HepG2 (cell line): ENCODE results near the gene P2RX6. TPM values are rescaled to one million over a fixed set of nuclear protein-coding genes. Genes with fewer than 3 reads are reported as not detected.

Source experiments
- ARNT2 ChIP-seq: sonication (generic); formaldehyde crosslinking; IDR thresholded peaks from 2 replicates; pipeline ENCODE4 v1.8.0; 2022; ENCODE audit warnings: mild to moderate bottlenecking, low read depth, missing genetic modification reagents, moderate library complexity
- ARNTL ChIP-seq: sonication (generic); formaldehyde crosslinking; IDR thresholded peaks from 2 replicates; pipeline ENCODE4 v1.4.0; 2020; ENCODE audit warnings: mild to moderate bottlenecking, missing genetic modification reagents
- BRCA1 ChIP-seq: sonication (generic); formaldehyde crosslinking; IDR thresholded peaks from 2 replicates; pipeline ENCODE4 v1.4.0; 2020; ENCODE audit warnings: missing genetic modification reagents
- FOXO4 ChIP-seq: sonication (generic); formaldehyde crosslinking; conservative IDR thresholded peaks from 2 replicates; pipeline ENCODE4 v1.8.1; 2023; ENCODE audit warnings: missing genetic modification reagents
- HMG20B ChIP-seq: conservative IDR thresholded peaks from 2 replicates; pipeline ENCODE4 v1.6.1; 2016; ENCODE audit warnings: missing genetic modification reagents, missing compliant biosample characterization
- HNF4A ChIP-seq: sonication (generic); formaldehyde crosslinking; IDR thresholded peaks from 2 replicates; pipeline ENCODE4 v1.4.0; 2020; ENCODE audit warnings: missing genetic modification reagents
- JUNB ChIP-seq: sonication (generic); formaldehyde crosslinking; IDR thresholded peaks from 2 replicates; pipeline ENCODE4 v1.8.0; 2022; ENCODE audit warnings: missing genetic modification reagents, mild to moderate bottlenecking, borderline replicate concordance
- KAT7 ChIP-seq: IDR thresholded peaks from 2 replicates; pipeline ENCODE4 v1.6.1; 2018; ENCODE audit warnings: borderline replicate concordance, missing compliant biosample characterization
- MAZ ChIP-seq, 2 experiments: sonication (generic) in 1 of 2; formaldehyde crosslinking in 1 of 2; IDR thresholded peaks; 2 replicates each; pipeline versions ENCODE4 v1.5.0 to v1.6.1; 2012 to 2020; ENCODE audit warnings: low read depth in 2 of 2, mild to moderate bottlenecking in 2 of 2, borderline replicate concordance in 1 of 2, improper control_type of control experiment in 1 of 2, low read length in 1 of 2, missing genetic modification reagents in 1 of 2, moderate library complexity in 1 of 2
- NBN ChIP-seq: fragments of 450-650 bp; conservative IDR thresholded peaks from 2 replicates; pipeline ENCODE4 v1.6.1; 2017
- RBFOX2 ChIP-seq: fragments of 200-400 bp; formaldehyde crosslinking; IDR thresholded peaks from 2 replicates; pipeline ENCODE4 v1.6.1; 2017; ENCODE audit warnings: low read depth, mild to moderate bottlenecking, low read length
- SKIL ChIP-seq: sonication (generic); formaldehyde crosslinking; IDR thresholded peaks from 2 replicates; pipeline ENCODE4 v1.8.0; 2022; ENCODE audit warnings: missing genetic modification reagents, mild to moderate bottlenecking, moderate library complexity, borderline replicate concordance
- SOX13 ChIP-seq, 3 experiments: fragments of 450-650 bp in 1 of 3; sonication (generic) in 1 of 3; formaldehyde crosslinking in 1 of 3; IDR thresholded peaks in 2 of 3; conservative IDR thresholded peaks in 1 of 3; 2 replicates each; pipeline versions ENCODE4 v1.5.0 to v1.6.1; 2016 to 2020; ENCODE audit warnings: antibody characterized with exemption in 1 of 3, mild to moderate bottlenecking in 1 of 3, missing compliant biosample characterization in 1 of 3, missing genetic modification reagents in 1 of 3, moderate library complexity in 1 of 3
- SP1 ChIP-seq, 2 experiments: fragments of 450-650 bp in 1 of 2; sonication (generic) in 1 of 2; formaldehyde crosslinking in 1 of 2; IDR thresholded peaks; 2 replicates each; pipeline versions ENCODE4 v1.4.0 to v1.6.1; 2016 to 2020; ENCODE audit warnings: missing genetic modification reagents in 1 of 2
- TFDP2 ChIP-seq: sonication (generic); formaldehyde crosslinking; IDR thresholded peaks from 2 replicates; pipeline ENCODE4 v1.4.0; 2020; ENCODE audit warnings: missing genetic modification reagents
- ZNF180 ChIP-seq: sonication (generic); formaldehyde crosslinking; IDR thresholded peaks from 2 replicates; pipeline ENCODE4 v1.4.0; 2020; ENCODE audit warnings: low read depth, missing genetic modification reagents, borderline replicate concordance
- ZNF337 ChIP-seq: sonication (generic); formaldehyde crosslinking; IDR thresholded peaks from 2 replicates; pipeline ENCODE4 v1.5.1; 2020; ENCODE audit warnings: missing genetic modification reagents, low read depth, mild to moderate bottlenecking, borderline replicate concordance
- ZNF567 ChIP-seq: sonication (generic); formaldehyde crosslinking; IDR thresholded peaks from 2 replicates; pipeline ENCODE4 v1.8.1; 2023; ENCODE audit warnings: mild to moderate bottlenecking, missing genetic modification reagents, borderline replicate concordance
- polyA plus RNA-seq, 8 experiments: library from polyadenylated mRNA; depleted of rRNA in 3 of 8; stranded (reverse) in 7 of 8; unstranded in 1 of 8; fragments of >200 nt; fragmentation: Illumina TruSeq in 4 of 8; extraction: Trizol in 4 of 8; gene quantifications; 2 replicates each; pipeline versions ENCODE4 v1.2.1 to v1.2.3, GENCODE V29; 2011 to 2016; ENCODE audit warnings: low read depth in 4 of 8, missing spikeins in 1 of 8, mixed read lengths in 1 of 8; ENCODE audit not compliant: insufficient read depth in 1 of 8
- total RNA-seq, 5 experiments: library from RNA; depleted of rRNA; stranded (reverse); fragments of >200 nt; fragmentation: Illumina TruSeq; extraction: Trizol; gene quantifications; 2 replicates each; pipeline ENCODE4 v1.2.3, GENCODE V29; 2016; ENCODE audit warnings: low read depth in 1 of 5
- TF ChIP-seq, protein P1 (sequence below): sonication (generic); formaldehyde crosslinking; IDR thresholded peaks from 2 replicates; pipeline ENCODE4 v1.4.0; 2020; ENCODE audit warnings: missing genetic modification reagents
- TF ChIP-seq, protein P2 (sequence below): sonication (generic); formaldehyde crosslinking; IDR thresholded peaks from 2 replicates; pipeline ENCODE4 v1.8.0; 2022; ENCODE audit warnings: missing genetic modification reagents, mild to moderate bottlenecking, borderline replicate concordance

P2RX6 gene
- total and polyA plus RNA-seq, 2 of the 13 experiments (the other 11 are each of a cell fraction or from before 2014, with no cell fraction given), result 0.04 to 0.12 TPM

- TF ChIP-seq SKIL (CRISPR knock-in tag) (no peak), MAZ (IDR thresholded peaks at IDR 0.05; ENCODE audit: borderline replicate concordance, low read depth, low read length) (no peak; the same call in 1 of the 2 replicates), MAZ (CRISPR knock-in tag; IDR thresholded peaks at IDR 0.05; ENCODE audit: low read depth) (peak; percentile 55; the same call in 1 of the 2 replicates), ZNF567 (CRISPR knock-in tag) (no peak), NBN (no peak), ZNF337 (CRISPR knock-in tag) (no peak), FOXO4 (CRISPR knock-in tag) (0 out of 2 replicates have a peak, but pooled peaks have one; percentile 65), HMG20B (peak; percentile 75; the same call in 1 of the 2 replicates), BRCA1 (CRISPR knock-in tag) (peak; percentile 91), TFDP2 (CRISPR knock-in tag) (no peak), HNF4A (CRISPR knock-in tag) (no peak), ARNT2 (no peak), ZNF180 (CRISPR knock-in tag) (no peak), SP1 (IDR thresholded peaks at IDR 0.05) (no peak), SP1 (CRISPR knock-in tag; IDR thresholded peaks at IDR 0.05) (no peak), ARNTL (CRISPR knock-in tag) (peak; percentile 59; the same call in 1 of the 2 replicates), SOX13 (IDR thresholded peaks at IDR 0.05) (no peak), SOX13 (CRISPR knock-in tag; conservative IDR thresholded peaks at IDR 0.05 in 1 of 2, IDR thresholded peaks at IDR 0.05 in 1 of 2) (peak in 1 of 2 experiments; percentile 47; a peak in 1 of 4 replicates), JUNB (CRISPR knock-in tag) (no peak), KAT7 (no peak), RBFOX2 (no peak)
- TF ChIP-seq, protein P1, sequence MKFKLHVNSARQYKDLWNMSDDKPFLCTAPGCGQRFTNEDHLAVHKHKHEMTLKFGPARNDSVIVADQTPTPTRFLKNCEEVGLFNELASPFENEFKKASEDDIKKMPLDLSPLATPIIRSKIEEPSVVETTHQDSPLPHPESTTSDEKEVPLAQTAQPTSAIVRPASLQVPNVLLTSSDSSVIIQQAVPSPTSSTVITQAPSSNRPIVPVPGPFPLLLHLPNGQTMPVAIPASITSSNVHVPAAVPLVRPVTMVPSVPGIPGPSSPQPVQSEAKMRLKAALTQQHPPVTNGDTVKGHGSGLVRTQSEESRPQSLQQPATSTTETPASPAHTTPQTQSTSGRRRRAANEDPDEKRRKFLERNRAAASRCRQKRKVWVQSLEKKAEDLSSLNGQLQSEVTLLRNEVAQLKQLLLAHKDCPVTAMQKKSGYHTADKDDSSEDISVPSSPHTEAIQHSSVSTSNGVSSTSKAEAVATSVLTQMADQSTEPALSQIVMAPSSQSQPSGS (CRISPR knock-in tag), result peak; percentile 81
- TF ChIP-seq, protein P2, sequence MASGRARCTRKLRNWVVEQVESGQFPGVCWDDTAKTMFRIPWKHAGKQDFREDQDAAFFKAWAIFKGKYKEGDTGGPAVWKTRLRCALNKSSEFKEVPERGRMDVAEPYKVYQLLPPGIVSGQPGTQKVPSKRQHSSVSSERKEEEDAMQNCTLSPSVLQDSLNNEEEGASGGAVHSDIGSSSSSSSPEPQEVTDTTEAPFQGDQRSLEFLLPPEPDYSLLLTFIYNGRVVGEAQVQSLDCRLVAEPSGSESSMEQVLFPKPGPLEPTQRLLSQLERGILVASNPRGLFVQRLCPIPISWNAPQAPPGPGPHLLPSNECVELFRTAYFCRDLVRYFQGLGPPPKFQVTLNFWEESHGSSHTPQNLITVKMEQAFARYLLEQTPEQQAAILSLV (CRISPR knock-in tag), result no peak
These were observed 5.1 kb upstream of the P2RX6 start (continued) for GRCh38 chr22:21009638-21010425.
